GM19193 (cell line): ENCODE measurements around the gene TTC7B.

Source experiments
- POLR2A ChIP-seq: IDR thresholded peaks from 4 replicates; pipeline ENCODE4 v1.6.1; 2011; ENCODE audit not compliant: insufficient read depth, insufficient read length; ENCODE audit errors: extremely low read depth

The TTC7B gene

GRCh38 chr14:90475298-90475697 lies 340.9 kb downstream of the TTC7B start:
- TF ChIP-seq POLR2A, result no peak
